ENCODE measurements around the gene P3H3. TPM values are rescaled to one million over a fixed set of nuclear protein-coding genes. Genes with fewer than 3 reads are reported as not detected.

Gene P3H3
- total and polyA plus RNA-seq, 9 of the 15 experiments (the other 6 are each of a cell fraction or from before 2014, with no cell fraction given), result 0.03 to 15.0 (median 4.8) TPM

GRCh38 chr12:6778574-6779550 is 49.3 kb upstream of the P3H3 start (continued):
- TF ChIP-seq PATZ1 (CRISPR knock-in tag; IDR thresholded peaks at IDR 0.05; ENCODE audit: borderline replicate concordance) (no peak), ZNF354B (CRISPR knock-in tag; IDR thresholded peaks at IDR 0.05) (no peak), DMBX1 (CRISPR knock-in tag; IDR thresholded peaks at IDR 0.05; ENCODE audit: borderline replicate concordance) (no peak), RNF2 (IDR thresholded peaks at IDR 0.05) (peak; percentile 38; the same call in 1 of the 2 replicates), LEF1 (IDR thresholded peaks at IDR 0.05) (peak; percentile 68; the same call in 1 of the 2 replicates), RB1 (IDR thresholded peaks at IDR 0.05; ENCODE audit: low read depth) (peak; percentile 73; the same call in 1 of the 2 replicates), ZNF77 (CRISPR knock-in tag; IDR thresholded peaks at IDR 0.05) (no peak), BACH1 (tag; IDR thresholded peaks at IDR 0.05) (no peak), ZNF184 (CRISPR knock-in tag; IDR thresholded peaks at IDR 0.05) (no peak), ERF (CRISPR knock-in tag; IDR thresholded peaks at IDR 0.05) (no peak), ZSCAN29 (IDR thresholded peaks at IDR 0.05) (no peak), BRD4 (IDR thresholded peaks at IDR 0.05) (no peak), TBP (optimal IDR thresholded peaks at IDR 0.05; ENCODE audit: low read depth, low read length) (no peak), HCFC1 (IDR thresholded peaks at IDR 0.05; ENCODE audit: low read depth, low read length) (0 out of 2 replicates have a peak, but pooled peaks have one; percentile 28), OTX1 (CRISPR knock-in tag; IDR thresholded peaks at IDR 0.05) (no peak), ZNF41 (CRISPR knock-in tag; conservative IDR thresholded peaks at IDR 0.05) (no peak)
- TF ChIP-seq, protein P1, sequence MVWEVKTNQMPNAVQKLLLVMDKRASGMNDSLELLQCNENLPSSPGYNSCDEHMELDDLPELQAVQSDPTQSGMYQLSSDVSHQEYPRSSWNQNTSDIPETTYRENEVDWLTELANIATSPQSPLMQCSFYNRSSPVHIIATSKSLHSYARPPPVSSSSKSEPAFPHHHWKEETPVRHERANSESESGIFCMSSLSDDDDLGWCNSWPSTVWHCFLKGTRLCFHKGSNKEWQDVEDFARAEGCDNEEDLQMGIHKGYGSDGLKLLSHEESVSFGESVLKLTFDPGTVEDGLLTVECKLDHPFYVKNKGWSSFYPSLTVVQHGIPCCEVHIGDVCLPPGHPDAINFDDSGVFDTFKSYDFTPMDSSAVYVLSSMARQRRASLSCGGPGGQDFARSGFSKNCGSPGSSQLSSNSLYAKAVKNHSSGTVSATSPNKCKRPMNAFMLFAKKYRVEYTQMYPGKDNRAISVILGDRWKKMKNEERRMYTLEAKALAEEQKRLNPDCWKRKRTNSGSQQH (CRISPR knock-in tag; IDR thresholded peaks at IDR 0.05), result no peak
- TF ChIP-seq, protein P2, sequence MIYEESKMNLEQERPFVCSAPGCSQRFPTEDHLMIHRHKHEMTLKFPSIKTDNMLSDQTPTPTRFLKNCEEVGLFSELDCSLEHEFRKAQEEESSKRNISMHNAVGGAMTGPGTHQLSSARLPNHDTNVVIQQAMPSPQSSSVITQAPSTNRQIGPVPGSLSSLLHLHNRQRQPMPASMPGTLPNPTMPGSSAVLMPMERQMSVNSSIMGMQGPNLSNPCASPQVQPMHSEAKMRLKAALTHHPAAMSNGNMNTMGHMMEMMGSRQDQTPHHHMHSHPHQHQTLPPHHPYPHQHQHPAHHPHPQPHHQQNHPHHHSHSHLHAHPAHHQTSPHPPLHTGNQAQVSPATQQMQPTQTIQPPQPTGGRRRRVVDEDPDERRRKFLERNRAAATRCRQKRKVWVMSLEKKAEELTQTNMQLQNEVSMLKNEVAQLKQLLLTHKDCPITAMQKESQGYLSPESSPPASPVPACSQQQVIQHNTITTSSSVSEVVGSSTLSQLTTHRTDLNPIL (CRISPR knock-in tag; IDR thresholded peaks at IDR 0.05), result no peak
- TF ChIP-seq, protein P3, sequence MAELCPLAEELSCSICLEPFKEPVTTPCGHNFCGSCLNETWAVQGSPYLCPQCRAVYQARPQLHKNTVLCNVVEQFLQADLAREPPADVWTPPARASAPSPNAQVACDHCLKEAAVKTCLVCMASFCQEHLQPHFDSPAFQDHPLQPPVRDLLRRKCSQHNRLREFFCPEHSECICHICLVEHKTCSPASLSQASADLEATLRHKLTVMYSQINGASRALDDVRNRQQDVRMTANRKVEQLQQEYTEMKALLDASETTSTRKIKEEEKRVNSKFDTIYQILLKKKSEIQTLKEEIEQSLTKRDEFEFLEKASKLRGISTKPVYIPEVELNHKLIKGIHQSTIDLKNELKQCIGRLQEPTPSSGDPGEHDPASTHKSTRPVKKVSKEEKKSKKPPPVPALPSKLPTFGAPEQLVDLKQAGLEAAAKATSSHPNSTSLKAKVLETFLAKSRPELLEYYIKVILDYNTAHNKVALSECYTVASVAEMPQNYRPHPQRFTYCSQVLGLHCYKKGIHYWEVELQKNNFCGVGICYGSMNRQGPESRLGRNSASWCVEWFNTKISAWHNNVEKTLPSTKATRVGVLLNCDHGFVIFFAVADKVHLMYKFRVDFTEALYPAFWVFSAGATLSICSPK (IDR thresholded peaks at IDR 0.05; ENCODE audit: borderline replicate concordance), result no peak
- TF ChIP-seq, protein P4, sequence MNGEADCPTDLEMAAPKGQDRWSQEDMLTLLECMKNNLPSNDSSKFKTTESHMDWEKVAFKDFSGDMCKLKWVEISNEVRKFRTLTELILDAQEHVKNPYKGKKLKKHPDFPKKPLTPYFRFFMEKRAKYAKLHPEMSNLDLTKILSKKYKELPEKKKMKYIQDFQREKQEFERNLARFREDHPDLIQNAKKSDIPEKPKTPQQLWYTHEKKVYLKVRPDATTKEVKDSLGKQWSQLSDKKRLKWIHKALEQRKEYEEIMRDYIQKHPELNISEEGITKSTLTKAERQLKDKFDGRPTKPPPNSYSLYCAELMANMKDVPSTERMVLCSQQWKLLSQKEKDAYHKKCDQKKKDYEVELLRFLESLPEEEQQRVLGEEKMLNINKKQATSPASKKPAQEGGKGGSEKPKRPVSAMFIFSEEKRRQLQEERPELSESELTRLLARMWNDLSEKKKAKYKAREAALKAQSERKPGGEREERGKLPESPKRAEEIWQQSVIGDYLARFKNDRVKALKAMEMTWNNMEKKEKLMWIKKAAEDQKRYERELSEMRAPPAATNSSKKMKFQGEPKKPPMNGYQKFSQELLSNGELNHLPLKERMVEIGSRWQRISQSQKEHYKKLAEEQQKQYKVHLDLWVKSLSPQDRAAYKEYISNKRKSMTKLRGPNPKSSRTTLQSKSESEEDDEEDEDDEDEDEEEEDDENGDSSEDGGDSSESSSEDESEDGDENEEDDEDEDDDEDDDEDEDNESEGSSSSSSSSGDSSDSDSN (IDR thresholded peaks at IDR 0.05; ENCODE audit: borderline replicate concordance in 1 of 2, low read depth in 2 of 2, low read length in 2 of 2), result no peak

Data from K562 (cell line).